ENCODE measurements around the gene RNLS.

- no peak for TF ChIP-seq EZH2 (IDR thresholded peaks at IDR 0.05; ENCODE audit: borderline replicate concordance, low read depth, low read length, poor library complexity, severe bottlenecking)
- TF ChIP-seq CTCF (conservative IDR thresholded peaks at IDR 0.05; ENCODE audit: low read depth, low read length) = no peak
Measured at GRCh38 chr10:88238615-88238914, 344.6 kb downstream of the RNLS start.

All from A673 (cell line).